HCT116 (cell line): ENCODE data around the gene SF3B5. TPM values are rescaled to one million over a fixed set of nuclear protein-coding genes. Genes with fewer than 3 reads are reported as not detected.

Experiments used
- ATAC-seq: fragments of 200-7000 bp; cut with Tn5 transposase; 2 replicates; pipeline ENCODE4 v1.9.1; 2020; ENCODE audit warnings: mild to moderate bottlenecking, moderate library complexity
- BruUV-seq: library from RNA; stranded (reverse); fragments of 400-500 nt; replicated peaks from 2 replicates; lab custom pipeline; 2021; lab: Mats Ljungman, UMichigan
- CTCF ChIA-PET: fragments of 300-600 bp; sonication (Branson Sonifier 250); formaldehyde crosslinking; loops from one replicate; lab custom pipeline; 2021; ENCODE audit warnings: antibody characterized with exemption; lab: Charles Lee
- POLR2A ChIA-PET: fragments of 300-600, 350-600 bp; sonication (Branson Sonifier 250); formaldehyde crosslinking; loops from one replicate; lab custom pipeline; 2021; ENCODE audit warnings: antibody characterized with exemption; lab: Charles Lee
- RAD21 ChIA-PET, 2 experiments: fragments of 300-600 bp; sonication (Branson Sonifier 250); formaldehyde crosslinking; loops; one replicate each; lab custom pipeline; 2023; ENCODE audit warnings: low total read pairs in 2 of 2; ENCODE audit not compliant: uncharacterized antibody in 2 of 2, unreplicated experiment in 2 of 2, low non-redundant PET in 1 of 2; lab: Charles Lee
- DNase-seq: peaks from one replicate; pipeline ENCODE4 v3.0.0-alpha.2; 2010; ENCODE audit warnings: low read depth, low spot score
- H2AFZ ChIP-seq: fragments of 200-600 bp; shearing (Covaris generic), sonication (generic); 2 replicates; pipeline ENCODE4 v1.6.1; 2017; ENCODE audit warnings: low read depth, mixed run types, mixed read lengths, antibody characterized with exemption, low read length; ENCODE audit not compliant: poor library complexity, severe bottlenecking
- H3K27ac ChIP-seq: 2 replicates; pipeline ENCODE4 v1.5.1; 2012; ENCODE audit warnings: low read depth, low read length
- H3K27me3 ChIP-seq: fragments of 200-600 bp; sonication (generic); 2 replicates; pipeline ENCODE4 v1.6.1; 2016; ENCODE audit warnings: mixed run types, low read length, mixed read lengths; ENCODE audit not compliant: insufficient read depth
- H3K36me3 ChIP-seq, 2 experiments: fragments of 200-500 bp in 1 of 2; fragments of 200-600 bp in 1 of 2; sonication (Bioruptor generic) in 1 of 2; sonication (generic) in 1 of 2; 2 replicates each; pipeline versions ENCODE4 v1.5.1 to v1.6.1; 2014 to 2016; ENCODE audit warnings: low read length in 2 of 2, inconsistent platforms in 1 of 2, mixed read lengths in 1 of 2, mixed run types in 1 of 2; ENCODE audit not compliant: insufficient read depth in 2 of 2, control insufficient read depth in 1 of 2
- H3K4me1 ChIP-seq, 2 experiments: fragments of 200-600 bp in 1 of 2; sonication (generic) in 1 of 2; 2 replicates each; pipeline versions ENCODE4 v1.5.1 to v1.6.1; 2012 to 2017; ENCODE audit warnings: low read length in 2 of 2, inconsistent platforms in 1 of 2, mild to moderate bottlenecking in 1 of 2, mixed read lengths in 1 of 2, mixed run types in 1 of 2, moderate library complexity in 1 of 2; ENCODE audit not compliant: insufficient read depth in 2 of 2, control insufficient read depth in 1 of 2
- H3K4me2 ChIP-seq: fragments of 200-600 bp; sonication (generic); 2 replicates; pipeline ENCODE4 v1.6.1; 2017; ENCODE audit warnings: mixed run types, low read length, mixed read lengths
- H3K4me3 ChIP-seq, 2 experiments: fragments of 200-600 bp in 1 of 2; sonication (generic) in 1 of 2; replicated peaks in 1 of 2; 2 replicates each; pipeline ENCODE4 v1.5.1; 2011 to 2016; ENCODE audit warnings: low read length in 2 of 2, control low read depth in 1 of 2, low read depth in 1 of 2, mild to moderate bottlenecking in 1 of 2, mixed read lengths in 1 of 2, mixed run types in 1 of 2
- H3K79me2 ChIP-seq: fragments of 200-600 bp; sonication (generic); 2 replicates; pipeline ENCODE4 v1.6.1; 2017; ENCODE audit warnings: mild to moderate bottlenecking, mixed run types, low read length, moderate library complexity, mixed read lengths; ENCODE audit not compliant: insufficient read depth
- H3K9ac ChIP-seq: fragments of 200-600 bp; sonication (generic); 2 replicates; pipeline ENCODE4 v1.6.1; 2016; ENCODE audit warnings: low read length, mixed read lengths
- H3K9me2 ChIP-seq: fragments of 200-600 bp; sonication (generic), shearing (Covaris generic); 2 replicates; pipeline ENCODE4 v1.6.1; 2017; ENCODE audit warnings: mixed run types, mild to moderate bottlenecking, moderate library complexity; ENCODE audit not compliant: insufficient read depth
- H3K9me3 ChIP-seq, 2 experiments: fragments of 200-500 bp in 1 of 2; fragments of 200-600 bp in 1 of 2; sonication (Bioruptor generic) in 1 of 2; sonication (generic) in 1 of 2; 2 replicates each; pipeline ENCODE4 v1.6.1; 2014 to 2017; ENCODE audit warnings: low read length in 2 of 2, mixed read lengths in 2 of 2, inconsistent platforms in 1 of 2, low read depth in 1 of 2, mild to moderate bottlenecking in 1 of 2, mixed run types in 1 of 2, moderate library complexity in 1 of 2; ENCODE audit not compliant: control insufficient read depth in 1 of 2, insufficient read depth in 1 of 2
- H4K20me1 ChIP-seq: fragments of 200-600 bp; sonication (generic), shearing (Covaris generic); 2 replicates; pipeline ENCODE4 v1.6.1; 2017; ENCODE audit warnings: mixed run types, mild to moderate bottlenecking, moderate library complexity; ENCODE audit not compliant: insufficient read depth
- CBX3 ChIP-seq: IDR thresholded peaks from 2 replicates; pipeline ENCODE4 v1.6.1; 2012; ENCODE audit warnings: low read depth
- CTCF ChIP-seq, 3 experiments: fragments of 200-600 bp in 1 of 3; sonication (generic) in 1 of 3; IDR thresholded peaks in 2 of 3; conservative IDR thresholded peaks in 1 of 3; 2 replicates each; pipeline ENCODE4 v1.5.1; 2012 to 2017; ENCODE audit warnings: low read depth in 2 of 3, low read length in 2 of 3, antibody characterized with exemption in 1 of 3, borderline replicate concordance in 1 of 3, control low read depth in 1 of 3, mild to moderate bottlenecking in 1 of 3, mixed read lengths in 1 of 3, mixed run types in 1 of 3, moderate library complexity in 1 of 3; ENCODE audit not compliant: insufficient read depth in 1 of 3
- EGR1 ChIP-seq: IDR thresholded peaks from 2 replicates; pipeline ENCODE4 v1.6.1; 2012; ENCODE audit warnings: low read depth
- ELF1 ChIP-seq: IDR thresholded peaks from 2 replicates; pipeline ENCODE4 v1.6.1; 2012; ENCODE audit warnings: low read depth, borderline replicate concordance
- FOSL1 ChIP-seq: IDR thresholded peaks from 2 replicates; pipeline ENCODE4 v1.6.1; 2012; ENCODE audit warnings: low read depth
- MAX ChIP-seq: IDR thresholded peaks from 2 replicates; pipeline ENCODE4 v1.6.1; 2012
- POLR2A ChIP-seq: IDR thresholded peaks from 2 replicates; pipeline ENCODE4 v1.7.0; 2011; ENCODE audit warnings: borderline replicate concordance; ENCODE audit not compliant: insufficient read depth, insufficient read length; ENCODE audit errors: extremely low read depth
- POLR2AphosphoS5 ChIP-seq: IDR thresholded peaks from 2 replicates; pipeline ENCODE4 v1.6.1; 2011; ENCODE audit warnings: mild to moderate bottlenecking, low read depth, low read length, moderate library complexity
- RAD21 ChIP-seq: IDR thresholded peaks from 2 replicates; pipeline ENCODE4 v1.6.1; 2012; ENCODE audit warnings: low read depth, mild to moderate bottlenecking
- REST ChIP-seq: IDR thresholded peaks from 2 replicates; pipeline ENCODE4 v1.6.1; 2012; ENCODE audit warnings: low read depth
- SIN3A ChIP-seq: IDR thresholded peaks from 2 replicates; pipeline ENCODE4 v1.6.1; 2012; ENCODE audit warnings: low read depth
- SP1 ChIP-seq: IDR thresholded peaks from 2 replicates; pipeline ENCODE4 v1.6.1; 2012; ENCODE audit warnings: low read depth
- SRF ChIP-seq: IDR thresholded peaks from 2 replicates; pipeline ENCODE4 v1.6.1; 2012; ENCODE audit warnings: low read depth
- TCF7L2 ChIP-seq: IDR thresholded peaks from 2 replicates; pipeline ENCODE4 v1.7.0; 2011; ENCODE audit warnings: borderline replicate concordance, inconsistent platforms; ENCODE audit not compliant: insufficient read depth, insufficient read length; ENCODE audit errors: extremely low read depth
- ZBTB33 ChIP-seq: IDR thresholded peaks from 2 replicates; pipeline ENCODE4 v1.6.1; 2011; ENCODE audit warnings: mild to moderate bottlenecking, low read length, moderate library complexity; ENCODE audit not compliant: insufficient replicate concordance; ENCODE audit errors: extremely low read depth
- ZFX ChIP-seq: fragments of 450-650 bp; IDR thresholded peaks from 2 replicates; pipeline ENCODE4 v1.6.1; 2017
- ZNF274 ChIP-seq: fragments of 200-500 bp; sonication (Bioruptor generic); IDR thresholded peaks from 2 replicates; pipeline ENCODE4 v1.6.1; 2014; ENCODE audit warnings: mild to moderate bottlenecking, low read depth, low read length, inconsistent platforms
- intact Hi-C: fragments of 100-400 bp; cut with micrococcal nuclease; formaldehyde crosslinking; loops from 2 replicates; pipeline ENCODE4 v1.10.0; 2022
- total RNA-seq: library from RNA; stranded (reverse); gene quantifications from one replicate; pipeline ENCODE4 v1.2.1, GENCODE V29; 2021; ENCODE audit not compliant: unreplicated experiment

Gene SF3B5
- total RNA-seq, 1 experiment from 2014 or later: 173 TPM

GRCh38 chr6:144141470-144141869 lies 46.1 kb upstream of the SF3B5 start:
- ATAC-seq (no peak), DNase-seq (no peak)
- Histone ChIP-seq H3K4me2 (no peak overlapping the region), H3K4me3 (no peak overlapping the region), H3K4me1 (no peaks in the 10 kb centered on the region), H3K36me3 (no peaks in the 10 kb centered on the region), H4K20me1 (no peaks in the 10 kb centered on the region), H3K79me2 (no peaks in the 10 kb centered on the region), H3K9me3 (no peaks in the 10 kb centered on the region), H3K27ac (no peak overlapping the region), H3K9ac (no peak overlapping the region), H2AFZ (no peak overlapping the region), H3K27me3 (no peaks in the 10 kb centered on the region), H3K9me2 (no peaks in the 10 kb centered on the region)
- POLR2A ChIA-PET: no interaction called here
- CTCF ChIA-PET: no interaction called here
- BruUV-seq: no TSS peak
- no peak for TF ChIP-seq ZNF274
- no peak for TF ChIP-seq SP1
- TF ChIP-seq FOSL1: no peak
- no peak for TF ChIP-seq SRF
- no peak for TF ChIP-seq TCF7L2
- TF ChIP-seq REST: no peak
- no peak for TF ChIP-seq POLR2AphosphoS5
- no peak for TF ChIP-seq MAX
- no peak for TF ChIP-seq RAD21
- no peak for TF ChIP-seq ZFX
- no peak for TF ChIP-seq ZBTB33
- TF ChIP-seq CTCF (IDR thresholded peaks at IDR 0.05 in 2 of 3, conservative IDR thresholded peaks at IDR 0.05 in 1 of 3; ENCODE audit: borderline replicate concordance in 1 of 3, insufficient read depth in 1 of 3, low read depth in 2 of 3, low read length in 2 of 3): no peak
- no peak for TF ChIP-seq CBX3
- TF ChIP-seq POLR2A: no peak
- TF ChIP-seq EGR1: no peak
- TF ChIP-seq ELF1: no peak
- no peak for TF ChIP-seq SIN3A
- intact Hi-C loops: no loop called here
- RAD21 ChIA-PET: no interaction called here
